ENCODE results near the gene GJB2. TPM values are rescaled to one million over a fixed set of nuclear protein-coding genes. Genes with fewer than 3 reads are reported as not detected.
"Not testable (repeated sequence)": the region's sequence is repeated elsewhere in the genome, so short reads cannot be mapped to it uniquely, and the experiment has no call there.

Gene GJB2
- polyA plus RNA-seq, 12 donors: 0.54 to 22.2 (median 0.93) TPM; not detected in 2

GRCh38 chr13:20170921-20171320 is 21.8 kb downstream of the GJB2 start:
- DNase-seq: no peak

- no peak for DNase-seq
These were observed 24.3 kb downstream of the GJB2 start for GRCh38 chr13:20168396-20168795.

GRCh38 chr13:20165417-20166257 is 27.1 kb downstream of the GJB2 start:
- no peak for DNase-seq

GRCh38 chr13:20161951-20162300 is 30.8 kb downstream of the GJB2 start:
- no peak for DNase-seq

GRCh38 chr13:20161275-20161950 is 31.3 kb downstream of the GJB2 start:
- DNase-seq: no peak

GRCh38 chr13:20160306-20161274 is 32.1 kb downstream of the GJB2 start, which contains the start of gene GJA3:
GJA3 (minus strand) TSS chr13:20161052; CDS start chr13:20143288, 17,764 bp downstream.
- DNase-seq: peak; percentile 25

- DNase-seq: no peak
These were observed 33.0 kb downstream of the GJB2 start for GRCh38 chr13:20159646-20160305.

GRCh38 chr13:20157151-20157796 is 35.5 kb downstream of the GJB2 start:
- no peak for DNase-seq

- DNase-seq: no peak
These were observed 36.0 kb downstream of the GJB2 start for GRCh38 chr13:20156702-20157101.

- not testable (repeated sequence) for DNase-seq
These were observed 39.4 kb downstream of the GJB2 start for GRCh38 chr13:20153290-20153689.

- no peak for DNase-seq
These were observed 41.1 kb downstream of the GJB2 start for GRCh38 chr13:20151612-20152011.

GRCh38 chr13:20151016-20151415 is 41.7 kb downstream of the GJB2 start:
- DNase-seq: no peak

- no peak for DNase-seq
These were observed 42.2 kb downstream of the GJB2 start for GRCh38 chr13:20150561-20150960.

- no peak for DNase-seq
These were observed 43.0 kb downstream of the GJB2 start for GRCh38 chr13:20149762-20150161.

GRCh38 chr13:20148501-20149183 is 44.1 kb downstream of the GJB2 start:
- no peak for DNase-seq

- no peak for DNase-seq
These were observed 46.4 kb downstream of the GJB2 start for GRCh38 chr13:20146381-20146780.

GRCh38 chr13:20145521-20145920 is 47.2 kb downstream of the GJB2 start:
- DNase-seq: no peak

GRCh38 chr13:20144141-20144850 is 48.4 kb downstream of the GJB2 start:
- no peak for DNase-seq

GRCh38 chr13:20142927-20143480 is 49.7 kb downstream of the GJB2 start:
- DNase-seq: no peak

All from muscle of arm (tissue), 12 donors.